ENCODE results near the gene SIM1. TPM values are rescaled to one million over a fixed set of nuclear protein-coding genes. Genes with fewer than 3 reads are reported as not detected.
A peak's percentile ranks its signal among the peaks of the same experiment; 100 is the strongest.

The SIM1 gene
- total RNA-seq, 1 donor from 2014 or later, result not detected

GRCh38 chr6:100382767-100383195 lies 81.9 kb downstream of the SIM1 start:
- H3K4me1 ChIP-seq (ENCODE audit: insufficient read depth, low read length), result no peaks in the 10 kb centered on the region
- Mint-ChIP-seq H3K4me3 (ENCODE audit: unreplicated experiment) (no peak overlapping the region), H3K4me1 (ENCODE audit: low read depth, unreplicated experiment) (no peaks in the 10 kb centered on the region), H3K27ac (ENCODE audit: unreplicated experiment) (no peak overlapping the region), H3K27me3 (ENCODE audit: low read depth, unreplicated experiment) (no peaks in the 10 kb centered on the region), H3K9me3 (ENCODE audit: unreplicated experiment) (no peaks in the 10 kb centered on the region), H3K36me3 (ENCODE audit: low read depth, unreplicated experiment) (no peaks in the 10 kb centered on the region)
- no peak overlapping the region for H3K27ac ChIP-seq (ENCODE audit: low read depth, low read length)
- no peaks in the 10 kb centered on the region for H3K36me3 ChIP-seq (ENCODE audit: insufficient read depth, low read length)
- no peaks in the 10 kb centered on the region for H3K9me3 ChIP-seq (ENCODE audit: insufficient read depth, low read depth, low read length)
- H3K9ac ChIP-seq (ENCODE audit: low read length), result no peak overlapping the region
- DNase-seq (ENCODE audit: low read depth), result peak; percentile 5
- H3K4me3 ChIP-seq (ENCODE audit: insufficient read depth, low read depth, low read length), result no peak overlapping the region
- TF ChIP-seq EZH2 (IDR thresholded peaks at IDR 0.05; ENCODE audit: insufficient read depth, low read length) (no peak), CTCF (IDR thresholded peaks at IDR 0.05; ENCODE audit: insufficient read depth, low read depth, low read length) (no peak)
- H3K4me2 ChIP-seq (ENCODE audit: low read length), result no peak overlapping the region
- H2AFZ ChIP-seq (ENCODE audit: low read depth, low read length), result no peak overlapping the region
- FAIRE-seq, result peak; percentile 84
- no peaks in the 10 kb centered on the region for H3K27me3 ChIP-seq (ENCODE audit: insufficient read depth, low read length)
- no peaks in the 10 kb centered on the region for H3K79me2 ChIP-seq (ENCODE audit: insufficient read depth, low read length)
- no peaks in the 10 kb centered on the region for H4K20me1 ChIP-seq (ENCODE audit: insufficient read depth, low read length)

GRCh38 chr6:100382031-100382430 lies 82.7 kb downstream of the SIM1 start:
- Mint-ChIP-seq H3K36me3 (ENCODE audit: low read depth, unreplicated experiment) (no peaks in the 10 kb centered on the region), H3K27me3 (ENCODE audit: low read depth, unreplicated experiment) (no peaks in the 10 kb centered on the region), H3K27ac (ENCODE audit: unreplicated experiment) (no peak overlapping the region)

More at GRCh38 chr6:100382031-100382430, 82.7 kb downstream of the SIM1 start:
- no peak for FAIRE-seq
- TF ChIP-seq EZH2 (IDR thresholded peaks at IDR 0.05; ENCODE audit: insufficient read depth, low read length), result no peak
- TF ChIP-seq CTCF (IDR thresholded peaks at IDR 0.05; ENCODE audit: insufficient read depth, low read depth, low read length), result no peak
- Histone ChIP-seq H3K27ac (ENCODE audit: low read depth, low read length) (no peak overlapping the region), H3K4me3 (ENCODE audit: insufficient read depth, low read depth, low read length) (no peak overlapping the region), H2AFZ (ENCODE audit: low read depth, low read length) (no peak overlapping the region), H3K4me2 (ENCODE audit: low read length) (no peak overlapping the region), H3K36me3 (ENCODE audit: insufficient read depth, low read length) (no peaks in the 10 kb centered on the region), H3K9me3 (ENCODE audit: insufficient read depth, low read depth, low read length) (no peaks in the 10 kb centered on the region), H3K4me1 (ENCODE audit: insufficient read depth, low read length) (no peaks in the 10 kb centered on the region), H3K27me3 (ENCODE audit: insufficient read depth, low read length) (no peaks in the 10 kb centered on the region), H3K79me2 (ENCODE audit: insufficient read depth, low read length) (no peaks in the 10 kb centered on the region), H3K9ac (ENCODE audit: low read length) (no peak overlapping the region), H4K20me1 (ENCODE audit: insufficient read depth, low read length) (no peaks in the 10 kb centered on the region)
- H3K4me3 Mint-ChIP-seq (ENCODE audit: unreplicated experiment), result no peak overlapping the region
- no peaks in the 10 kb centered on the region for H3K4me1 Mint-ChIP-seq (ENCODE audit: low read depth, unreplicated experiment)
- no peaks in the 10 kb centered on the region for H3K9me3 Mint-ChIP-seq (ENCODE audit: unreplicated experiment)
- peak; percentile 8 for DNase-seq (ENCODE audit: low read depth)

Data from astrocyte (in vitro differentiated cells and primary cell).